Skin epidermis (tissue), 12 donors: ENCODE data around the gene ARFGAP3.
"Not testable (repeated sequence)": the region's sequence is repeated elsewhere in the genome, so short reads cannot be mapped to it uniquely, and the experiment has no call there.

Source experiments
- H3K27ac ChIP-seq, 21 experiments: fragments of 200-600 bp; sonication (generic) in 11 of 21; one replicate each; pipeline ENCODE4 v1.5.0; 2020; ENCODE audit warnings: mild to moderate bottlenecking in 3 of 21, inconsistent platforms in 2 of 21, moderate library complexity in 2 of 21
- H3K4me3 ChIP-seq, 7 experiments: fragments of 200-600 bp; sonication (generic) in 2 of 7; one replicate each; pipeline ENCODE4 v1.5.0; 2020; ENCODE audit warnings: inconsistent platforms in 2 of 7, mild to moderate bottlenecking in 2 of 7, moderate library complexity in 1 of 7

The ARFGAP3 gene

DNA sequence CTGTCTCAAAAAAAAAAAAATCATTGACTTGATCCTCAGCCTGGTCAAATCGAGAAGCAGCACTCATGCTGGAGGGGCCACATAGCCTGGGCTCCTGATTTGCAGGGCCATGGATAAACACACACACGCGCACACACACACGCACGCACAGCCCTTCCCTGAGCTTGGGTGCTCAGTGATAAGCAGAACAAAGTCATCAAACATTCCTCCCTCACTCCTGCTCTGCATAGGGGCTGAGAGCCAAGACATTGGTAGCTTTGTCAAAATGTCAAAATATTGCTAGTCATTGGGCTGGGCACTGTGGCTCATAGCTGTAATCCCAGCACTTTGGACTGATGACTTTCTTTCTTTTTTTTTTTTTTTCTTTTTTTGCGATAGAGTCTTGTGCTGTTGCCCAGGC is 102.4 kb downstream of the ARFGAP3 start:
- Histone ChIP-seq H3K27ac (peak overlapping the region in 5 of 21 experiments; percentile 12 to 85 (median 67)), H3K4me3 (no peak overlapping the region)

- Histone ChIP-seq H3K4me3 (no peak overlapping the region), H3K27ac (peak overlapping the region in 13 of 21 experiments; percentile 12 to 85 (median 68))
Observed at GRCh38 chr22:42752912-42753311, 104.2 kb downstream of the ARFGAP3 start.

DNA sequence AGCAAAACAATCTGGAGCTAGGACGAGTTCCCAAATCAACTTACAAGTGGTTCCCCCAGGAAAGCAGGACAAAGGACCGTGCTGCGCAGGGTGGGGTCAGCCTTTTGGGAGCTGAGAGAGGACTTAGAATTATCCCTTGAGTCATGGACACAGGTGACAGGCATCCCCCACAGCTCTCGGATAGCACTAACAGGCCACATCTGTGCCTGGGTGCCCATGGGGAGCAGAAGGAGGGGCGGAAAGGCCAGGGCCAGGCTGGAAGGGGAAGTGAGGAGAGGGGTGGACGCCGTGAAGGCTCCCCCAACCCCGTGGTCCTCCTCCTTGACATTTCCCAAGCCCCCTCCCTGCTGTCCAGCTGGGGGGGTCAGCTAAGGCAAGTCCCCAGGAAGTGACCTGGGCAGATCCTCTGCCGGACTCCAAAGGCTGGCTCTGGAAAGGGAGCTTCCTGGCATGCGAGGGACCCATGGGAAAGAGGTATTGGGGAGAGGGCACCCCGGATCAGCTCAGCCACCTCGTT is 104.8 kb downstream of the ARFGAP3 start:
- H3K4me3 ChIP-seq = no peak overlapping the region
- peak overlapping the region in 16 of 21 experiments; percentile 12 to 85 (median 60) for H3K27ac ChIP-seq

DNA sequence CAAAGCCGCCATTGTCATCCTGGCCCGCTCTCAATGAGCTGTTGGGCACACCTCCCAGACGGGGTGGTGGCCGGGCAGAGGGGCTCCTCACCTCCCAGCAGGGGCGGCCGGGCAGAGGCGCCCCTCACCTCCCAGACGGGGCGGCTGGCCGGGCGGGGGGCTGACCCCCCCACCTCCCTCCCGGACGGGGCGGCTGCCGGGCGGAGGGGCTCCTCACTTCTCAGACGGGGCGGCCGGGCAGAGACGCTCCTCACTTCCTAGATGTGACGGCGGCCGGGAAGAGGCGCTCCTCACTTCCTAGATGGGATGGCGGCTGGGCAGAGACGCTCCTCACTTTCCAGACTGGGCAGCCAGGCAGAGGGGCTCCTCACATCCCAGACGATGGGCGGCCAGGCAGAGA is 106.7 kb downstream of the ARFGAP3 start:
- H3K4me3 ChIP-seq = not testable (repeated sequence)
- H3K27ac ChIP-seq = peak overlapping the region in 2 of 21 experiments; percentile 33 to 53

GRCh38 chr22:42747701-42748513 is 109.2 kb downstream of the ARFGAP3 start:
- Histone ChIP-seq H3K27ac (peak overlapping the region in 20 of 21 experiments; percentile 33 to 87 (median 71)), H3K4me3 (no peak overlapping the region)
